Heart left ventricle (tissue), 16 donors: Measurements from ENCODE around the gene HS3ST2. TPM values are rescaled to one million over a fixed set of nuclear protein-coding genes. Genes with fewer than 3 reads are reported as not detected.

Source experiments
- ATAC-seq, 4 donors: fragments of 200-7000 bp; cut with Tn5 transposase; one replicate each; pipeline ENCODE4 v1.9.1; 2020 to 2022; ENCODE audit warnings: moderate library complexity in 4 of 4, mild to moderate bottlenecking in 3 of 4, moderate number of reproducible peaks in 1 of 4
- DNase-seq, 5 donors: peaks; one replicate each; pipeline ENCODE4 v3.0.0-alpha.2; 2020
- H3K27ac ChIP-seq, 12 donors: fragments of 200-600 bp; sonication (generic) in 4 of 12; one replicate each; pipeline versions ENCODE4 v1.5.0 to v1.8.0; 2016 to 2022; ENCODE audit warnings: mild to moderate bottlenecking in 2 of 12
- H3K27me3 ChIP-seq, 9 donors: fragments of 200-600 bp; sonication (generic) in 2 of 9; one replicate each; pipeline versions ENCODE4 v1.5.1 to v1.8.0; 2016 to 2022; ENCODE audit warnings: mild to moderate bottlenecking in 3 of 9
- H3K36me3 ChIP-seq, 9 donors: fragments of 200-600 bp; sonication (generic) in 2 of 9; one replicate each; pipeline versions ENCODE4 v1.5.0 to v1.8.0; 2018 to 2022; ENCODE audit warnings: mild to moderate bottlenecking in 2 of 9
- H3K4me1 ChIP-seq, 12 donors: fragments of 200-600 bp; sonication (generic) in 4 of 12; one replicate each; pipeline versions ENCODE4 v1.5.0 to v1.8.0; 2016 to 2022; ENCODE audit warnings: mild to moderate bottlenecking in 3 of 12
- H3K4me3 ChIP-seq, 12 donors: fragments of 200-600 bp; sonication (generic) in 4 of 12; one replicate each; pipeline versions ENCODE4 v1.5.0 to v1.8.0; 2017 to 2022; ENCODE audit warnings: mild to moderate bottlenecking in 9 of 12, moderate library complexity in 4 of 12
- H3K9me3 ChIP-seq, 12 donors: fragments of 200-600 bp; sonication (generic) in 4 of 12; one replicate each; pipeline versions ENCODE4 v1.5.0 to v1.8.0; 2016 to 2022; ENCODE audit warnings: mild to moderate bottlenecking in 1 of 12
- CTCF ChIP-seq, 12 donors: fragments of 200-600 bp; sonication (generic) in 4 of 12; IDR thresholded peaks; one replicate each; pipeline versions ENCODE4 v1.5.0 to v1.8.0; 2018 to 2022; ENCODE audit warnings: antibody characterized with exemption in 12 of 12, mild to moderate bottlenecking in 5 of 12
- POLR2A ChIP-seq, 2 donors: fragments of 450-650 bp; IDR thresholded peaks; one replicate each; pipeline ENCODE4 v1.6.1; 2017; ENCODE audit warnings: antibody characterized with exemption in 2 of 2, mild to moderate bottlenecking in 2 of 2, moderate library complexity in 2 of 2
- WGBS, 4 donors: extraction: QIAGEN DNeasy Blood & Tissue Kit in 2 of 4; methylation state at CpG; one replicate each; pipeline versions ENCODE4 v1.1.5 to v1.1.7; 2013 to 2018; 5-methylcytosine and 5-hydroxymethylcytosine counted together
- intact Hi-C, 10 donors: fragments of 100-400 bp; cut with DNase I; formaldehyde crosslinking; loops; one replicate each; pipeline versions ENCODE4 v1.11.1 to v1.14.2; 2022
- polyA plus RNA-seq, 2 donors: library from polyadenylated mRNA; stranded (reverse); fragments of 200-250 nt; gene quantifications; one replicate each; pipeline ENCODE4 v1.2.3, GENCODE V29; 2013
- total RNA-seq, 9 donors: library from RNA; depleted of rRNA in 2 of 9; stranded (reverse); fragments of >200 nt in 2 of 9; fragmentation: NEBNext Ultra II Directional in 3 of 9; extraction: Animal tissue kit (Norgen Biotek cat#: 25700) in 3 of 9; gene quantifications; one replicate each; pipeline versions ENCODE4 v1.1.0 to v1.2.4, GENCODE V29; 2016 to 2023
- donor health status: ischemic (EF 13 %, LVEDD 7.1; RV severe dilation, severe dysfunction).
- donor health status: healthy with polysubstance abuse.
- donor health status: DM: no; HTN: yes; CAD: no.
- donor health status: DM: no; HTN: no; CAD: no.
- donor health status: ischemic (EF 25% LVEDD 6.9; RV normal size, moderate dysfunction).
- donor health status: ischemic (EF 25% LVEDD 5.7; RV mildly dilated, moderate dysfunction).
- donor health status: healthy.
- donor health status: DM: yes; HTN: yes; CAD: no.
- donor health status: ischemic (EF 35%, LVEDD 5.7; RV mildly dilated, moderate dysfunction).
- donor health status: nonischemic (EF 11% LVEDD 7.7; RV severe dilation, severe dysfunction).
- donor health status: DM: yes; HTN: yes; CAD: no.
- donor health status: PGD.
- donor health status: ischemic (EF 29% LVEDD 5.4; RV normal size, mild dysfunction).
- donor health status: nonischemic (EF 23%, LVEDD 6.1; RV moderate dilation, normal function).

The HS3ST2 gene
- total and polyA plus RNA-seq, 11 donors, result 0.08 to 4.3 (median 0.20) TPM

DNA sequence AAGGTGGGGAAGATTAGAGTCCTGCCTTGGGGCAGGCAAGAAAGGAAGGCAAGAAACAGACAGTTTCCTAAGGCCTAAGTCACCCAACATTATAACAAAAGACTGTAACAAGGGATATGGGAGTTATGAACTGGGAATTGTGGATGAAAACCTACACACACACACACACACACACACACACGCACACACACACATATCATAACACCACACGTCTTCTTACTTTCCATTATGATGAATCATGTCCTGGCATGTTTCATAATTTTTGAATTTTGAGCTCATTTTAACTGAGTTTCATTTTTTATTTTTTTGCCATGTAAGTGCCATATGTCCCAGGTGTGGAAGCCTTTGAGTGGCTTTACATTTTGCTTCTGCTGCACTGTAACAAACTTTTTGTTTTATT, 29.9 kb downstream of the HS3ST2 start:
- Histone ChIP-seq H3K27me3 (peaks cover 0 to 17% (median 0%) of the 10 kb centered on the region in 9 donors), H3K9me3 (no peaks in the 10 kb centered on the region), H3K4me3 (no peak overlapping the region), H3K36me3 (no peaks in the 10 kb centered on the region), H3K27ac (no peak overlapping the region), H3K4me1 (no peaks in the 10 kb centered on the region)
- TF ChIP-seq POLR2A (IDR thresholded peaks at IDR 0.05) (no peak), CTCF (IDR thresholded peaks at IDR 0.05) (no peak)
- DNase-seq (no peak), ATAC-seq (no peak)
- WGBS, 4 donors, result 60 to 64% (median 62%) methylated on average over 2 of the region's 2 CpGs
- intact Hi-C loops, result no loop called here

GRCh38 chr16:22844416-22844815, 30.5 kb downstream of the HS3ST2 start:
- DNase-seq (no peak), ATAC-seq (no peak)
- Histone ChIP-seq H3K27me3 (peaks cover 0 to 17% (median 0%) of the 10 kb centered on the region in 9 donors), H3K9me3 (no peaks in the 10 kb centered on the region), H3K27ac (no peak overlapping the region), H3K4me1 (no peaks in the 10 kb centered on the region), H3K36me3 (no peaks in the 10 kb centered on the region), H3K4me3 (no peak overlapping the region)
- intact Hi-C loops, result no loop called here
- no peak for TF ChIP-seq CTCF (IDR thresholded peaks at IDR 0.05)
- TF ChIP-seq POLR2A (IDR thresholded peaks at IDR 0.05), result no peak
- WGBS, 4 donors, result 66 to 72% (median 68%) methylated on average over 3 of the region's 3 CpGs

- intact Hi-C loops, result no loop called here
- WGBS, 4 donors, result 70 to 80% (median 77%) methylated on average over 3 of the region's 3 CpGs
- Histone ChIP-seq H3K4me3 (no peak overlapping the region), H3K4me1 (no peaks in the 10 kb centered on the region), H3K27me3 (peaks cover 0 to 13% (median 0%) of the 10 kb centered on the region in 9 donors), H3K27ac (no peak overlapping the region), H3K9me3 (no peaks in the 10 kb centered on the region), H3K36me3 (no peaks in the 10 kb centered on the region)
- TF ChIP-seq CTCF (IDR thresholded peaks at IDR 0.05) (no peak), POLR2A (IDR thresholded peaks at IDR 0.05) (no peak)
- ATAC-seq, result no peak
- no peak for DNase-seq
These were observed 33.1 kb downstream of the HS3ST2 start for GRCh38 chr16:22847100-22847499.

GRCh38 chr16:22847690-22848089, 33.7 kb downstream of the HS3ST2 start:
- intact Hi-C loops, result no loop called here
- Histone ChIP-seq H3K4me1 (no peaks in the 10 kb centered on the region), H3K27me3 (peaks cover 0 to 13% (median 0%) of the 10 kb centered on the region in 9 donors), H3K36me3 (no peaks in the 10 kb centered on the region), H3K27ac (no peak overlapping the region), H3K9me3 (no peaks in the 10 kb centered on the region), H3K4me3 (no peak overlapping the region)
- ATAC-seq (no peak), DNase-seq (no peak)
- TF ChIP-seq CTCF (IDR thresholded peaks at IDR 0.05), result no peak
- WGBS, 4 donors, result 91 to 96% (median 94%) methylated on average over 2 of the region's 2 CpGs
